Subcutaneous abdominal adipose tissue (tissue), 5 donors: ENCODE results near the gene RHBDL3.
"Not testable (repeated sequence)": the region's sequence is repeated elsewhere in the genome, so short reads cannot be mapped to it uniquely, and the experiment has no call there.

Source experiments
- H3K27ac ChIP-seq: one replicate; pipeline ENCODE4 v1.7.0; 2013; ENCODE audit warnings: low read depth, mild to moderate bottlenecking, inconsistent platforms, low read length, moderate library complexity
- H3K27me3 ChIP-seq, 5 donors: one replicate each; pipeline ENCODE4 v1.7.0; 2013; ENCODE audit warnings: low read length in 5 of 5, inconsistent platforms in 1 of 5; ENCODE audit not compliant: control insufficient read depth in 5 of 5, insufficient read depth in 4 of 5
- H3K36me3 ChIP-seq, 5 donors: one replicate each; pipeline ENCODE4 v1.7.0; 2013; ENCODE audit warnings: low read length in 5 of 5; ENCODE audit not compliant: control insufficient read depth in 5 of 5, insufficient read depth in 5 of 5
- H3K4me1 ChIP-seq, 5 donors: one replicate each; pipeline ENCODE4 v1.7.0; 2013; ENCODE audit warnings: low read length in 5 of 5, mild to moderate bottlenecking in 3 of 5, moderate library complexity in 1 of 5; ENCODE audit not compliant: control insufficient read depth in 5 of 5, insufficient read depth in 5 of 5
- H3K4me3 ChIP-seq, 5 donors: one replicate each; pipeline ENCODE4 v1.7.0; 2013; ENCODE audit warnings: low read length in 5 of 5, low read depth in 1 of 5
- H3K9ac ChIP-seq, 5 donors: one replicate each; pipeline ENCODE4 v1.7.0; 2013; ENCODE audit warnings: low read length in 5 of 5, mild to moderate bottlenecking in 4 of 5, moderate library complexity in 3 of 5
- H3K9me3 ChIP-seq, 5 donors: one replicate each; pipeline ENCODE4 v1.7.0; 2013; ENCODE audit warnings: low read length in 5 of 5; ENCODE audit not compliant: control insufficient read depth in 5 of 5
- donor health status: healthy.
- donor health status: healthy.
- donor health status: healthy.
- donor health status: healthy.
- donor health status: healthy.

Gene RHBDL3

GRCh38 chr17:32253117-32253611 is 12.5 kb upstream of the RHBDL3 start:
- H3K27ac ChIP-seq = no peak overlapping the region
- H3K9me3 ChIP-seq = no peaks in the 10 kb centered on the region
- H3K9ac ChIP-seq = no peak overlapping the region
- H3K4me3 ChIP-seq = no peak overlapping the region
- no peaks in the 10 kb centered on the region for H3K27me3 ChIP-seq
- peaks cover 4 to 20% (median 15%) of the 10 kb centered on the region in 5 donors for H3K4me1 ChIP-seq
- H3K36me3 ChIP-seq = no peaks in the 10 kb centered on the region

GRCh38 chr17:32256012-32256700 is 9.5 kb upstream of the RHBDL3 start:
- Histone ChIP-seq H3K9me3 (no peaks in the 10 kb centered on the region), H3K4me3 (peak overlapping the region in 2 of 5 donors; percentile 22 to 23), H3K27me3 (no peaks in the 10 kb centered on the region), H3K27ac (no peak overlapping the region), H3K9ac (no peak overlapping the region), H3K4me1 (peaks cover 4 to 20% (median 15%) of the 10 kb centered on the region in 5 donors), H3K36me3 (no peaks in the 10 kb centered on the region)

- peak overlapping the region in 2 of 5 donors; percentile 22 to 23 for H3K4me3 ChIP-seq
- no peaks in the 10 kb centered on the region for H3K9me3 ChIP-seq
- H3K36me3 ChIP-seq = no peaks in the 10 kb centered on the region
- H3K9ac ChIP-seq = no peak overlapping the region
- no peak overlapping the region for H3K27ac ChIP-seq
- H3K4me1 ChIP-seq = peaks cover 4 to 24% (median 15%) of the 10 kb centered on the region in 5 donors
- peaks cover 0 to 2% (median 0%) of the 10 kb centered on the region in 5 donors for H3K27me3 ChIP-seq
Observed at GRCh38 chr17:32256701-32257019, 9.0 kb upstream of the RHBDL3 start.

GRCh38 chr17:32258383-32259140 is 7.1 kb upstream of the RHBDL3 start:
- Histone ChIP-seq H3K27me3 (peaks cover 3 to 19% (median 6%) of the 10 kb centered on the region in 5 donors), H3K4me3 (no peak overlapping the region), H3K36me3 (no peaks in the 10 kb centered on the region), H3K4me1 (peaks cover 4 to 24% (median 15%) of the 10 kb centered on the region in 5 donors), H3K9ac (no peak overlapping the region), H3K27ac (no peak overlapping the region), H3K9me3 (no peaks in the 10 kb centered on the region)

GRCh38 chr17:32259586-32259985 is 6.0 kb upstream of the RHBDL3 start:
- no peak overlapping the region for H3K27ac ChIP-seq

GRCh38 chr17:32261417-32261736 is 4.3 kb upstream of the RHBDL3 start:
- H3K27me3 ChIP-seq = peaks cover 6 to 33% (median 22%) of the 10 kb centered on the region in 5 donors
- H3K4me3 ChIP-seq = no peak overlapping the region
- no peaks in the 10 kb centered on the region for H3K9me3 ChIP-seq
- no peak overlapping the region for H3K27ac ChIP-seq
- peaks cover 2 to 29% (median 21%) of the 10 kb centered on the region in 5 donors for H3K4me1 ChIP-seq
- H3K36me3 ChIP-seq = no peaks in the 10 kb centered on the region
- no peak overlapping the region for H3K9ac ChIP-seq

More at GRCh38 chr17:32259586-32259985, 6.0 kb upstream of the RHBDL3 start:
- H3K4me3 ChIP-seq = no peak overlapping the region
- peaks cover 4 to 25% (median 16%) of the 10 kb centered on the region in 5 donors for H3K4me1 ChIP-seq
- H3K9ac ChIP-seq = no peak overlapping the region
- no peaks in the 10 kb centered on the region for H3K36me3 ChIP-seq
- peaks cover 5 to 23% (median 13%) of the 10 kb centered on the region in 5 donors for H3K27me3 ChIP-seq
- no peaks in the 10 kb centered on the region for H3K9me3 ChIP-seq

- H3K9me3 ChIP-seq = no peaks in the 10 kb centered on the region
- H3K27me3 ChIP-seq = peaks cover 11 to 40% (median 28%) of the 10 kb centered on the region in 5 donors
- H3K4me1 ChIP-seq = peaks cover 0 to 29% (median 21%) of the 10 kb centered on the region in 5 donors
- H3K9ac ChIP-seq = no peak overlapping the region
- H3K27ac ChIP-seq = no peak overlapping the region
- H3K4me3 ChIP-seq = no peak overlapping the region
- H3K36me3 ChIP-seq = no peaks in the 10 kb centered on the region
Observed at GRCh38 chr17:32261936-32262510, 3.6 kb upstream of the RHBDL3 start.

GRCh38 chr17:32263515-32263914 is 2.1 kb upstream of the RHBDL3 start:
- not testable (repeated sequence) for H3K9me3 ChIP-seq, H3K9ac ChIP-seq, H3K36me3 ChIP-seq, H3K4me3 ChIP-seq, H3K27ac ChIP-seq
- Histone ChIP-seq H3K27me3 (peaks cover 18 to 51% (median 37%) of the 10 kb centered on the region in 5 donors), H3K4me1 (peaks cover 0 to 32% (median 23%) of the 10 kb centered on the region in 5 donors)

GRCh38 chr17:32264140-32264799 is 1.4 kb upstream of the RHBDL3 start:
- no peak overlapping the region for H3K27ac ChIP-seq
- H3K9me3 ChIP-seq = no peaks in the 10 kb centered on the region
- H3K27me3 ChIP-seq = peaks cover 21 to 58% (median 43%) of the 10 kb centered on the region in 5 donors
- H3K4me1 ChIP-seq = peaks cover 0 to 32% (median 23%) of the 10 kb centered on the region in 5 donors
- H3K4me3 ChIP-seq = no peak overlapping the region
- H3K36me3 ChIP-seq = no peaks in the 10 kb centered on the region
- H3K9ac ChIP-seq = no peak overlapping the region
